Tibial nerve (tissue), 4 donors: ENCODE measurements around the gene PGF. TPM values are rescaled to one million over a fixed set of nuclear protein-coding genes. Genes with fewer than 3 reads are reported as not detected.

Experiments
- DNase-seq, 2 donors: peaks; one replicate each; pipeline ENCODE4 v3.0.0-alpha.2; 2019; ENCODE audit warnings: low spot score in 2 of 2
- H3K27ac ChIP-seq, 4 donors: fragments of 200-600 bp; sonication (generic) in 3 of 4; one replicate each; pipeline ENCODE4 v1.5.1; 2017 to 2019; ENCODE audit warnings: mild to moderate bottlenecking in 1 of 4
- H3K27me3 ChIP-seq, 2 donors: fragments of 200-600 bp; sonication (generic) in 1 of 2; one replicate each; pipeline versions ENCODE4 v1.5.1 to v1.6.0; 2017 to 2019
- H3K36me3 ChIP-seq, 3 donors: fragments of 200-600 bp; sonication (generic); one replicate each; pipeline ENCODE4 v1.5.1; 2018 to 2019
- H3K4me1 ChIP-seq, 4 donors: fragments of 200-600 bp; sonication (generic) in 3 of 4; one replicate each; pipeline ENCODE4 v1.5.1; 2017 to 2019
- H3K4me3 ChIP-seq, 4 donors: fragments of 200-600 bp; sonication (generic) in 3 of 4; one replicate each; pipeline ENCODE4 v1.5.1; 2017 to 2019; ENCODE audit warnings: mild to moderate bottlenecking in 1 of 4, moderate library complexity in 1 of 4
- H3K9me3 ChIP-seq, 4 donors: fragments of 200-600 bp; sonication (generic) in 3 of 4; one replicate each; pipeline ENCODE4 v1.5.1; 2017 to 2019
- EP300 ChIP-seq, 2 donors: sonication (generic); formaldehyde crosslinking; IDR thresholded peaks; one replicate each; pipeline ENCODE4 v1.6.1; 2017; ENCODE audit warnings: antibody characterized with exemption in 2 of 2, mild to moderate bottlenecking in 1 of 2
- POLR2A ChIP-seq, 2 donors: fragments of 450-650 bp; IDR thresholded peaks; one replicate each; pipeline ENCODE4 v1.6.1; 2017; ENCODE audit warnings: antibody characterized with exemption in 2 of 2, mild to moderate bottlenecking in 2 of 2, moderate library complexity in 2 of 2
- WGBS, 2 donors: methylation state at CpG; one replicate each; pipeline ENCODE4 v1.1.5; 2018; 5-methylcytosine and 5-hydroxymethylcytosine counted together
- total RNA-seq, 4 donors: library from RNA; depleted of rRNA; stranded (reverse); fragments of >200 nt; gene quantifications; one replicate each; pipeline ENCODE4 v1.1.0, GENCODE V29; 2016
- TF ChIP-seq, protein P1 (sequence below), 5 experiments: fragments of 200-600 bp in 3 of 5; fragments of 450-650 bp in 2 of 5; sonication (generic) in 3 of 5; IDR thresholded peaks; one replicate each; pipeline ENCODE4 v1.5.1; 2016 to 2019; ENCODE audit warnings: antibody characterized with exemption in 5 of 5, mild to moderate bottlenecking in 3 of 5, moderate library complexity in 2 of 5

The PGF gene
- total RNA-seq, 4 donors from 2014 or later: 13.2 to 39.5 (median 18.0) TPM

DNA sequence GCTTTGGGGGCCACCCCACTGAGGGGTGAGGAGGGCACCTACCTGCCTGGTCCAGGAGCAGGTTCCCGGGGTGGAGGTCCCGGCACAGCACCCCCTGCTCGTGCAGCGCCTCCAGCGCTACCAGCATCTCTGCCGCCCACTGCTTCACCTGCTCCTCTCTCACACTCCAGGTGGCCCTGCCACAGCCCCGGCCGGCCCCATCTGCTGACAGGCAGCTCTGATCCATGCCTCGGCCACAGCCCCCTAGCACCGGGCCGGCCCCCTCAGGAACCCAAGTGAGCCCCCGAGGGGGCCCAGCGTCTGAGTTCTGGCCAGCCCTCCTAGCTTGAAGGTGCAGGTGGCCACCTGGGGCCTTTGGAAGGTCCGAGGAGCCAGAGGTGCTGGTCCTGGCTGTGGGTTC is 45.9 kb downstream of the PGF start:
- Histone ChIP-seq H3K36me3 (peaks cover 0 to 10% (median 0%) of the 10 kb centered on the region in 3 donors), H3K4me1 (peaks cover 0 to 40% (median 15%) of the 10 kb centered on the region in 4 donors), H3K27me3 (no peaks in the 10 kb centered on the region), H3K9me3 (no peaks in the 10 kb centered on the region), H3K27ac (no peak overlapping the region), H3K4me3 (no peak overlapping the region)
- no peak for TF ChIP-seq POLR2A (IDR thresholded peaks at IDR 0.05)
- TF ChIP-seq EP300 (IDR thresholded peaks at IDR 0.05): no peak
- TF ChIP-seq, protein P1, sequence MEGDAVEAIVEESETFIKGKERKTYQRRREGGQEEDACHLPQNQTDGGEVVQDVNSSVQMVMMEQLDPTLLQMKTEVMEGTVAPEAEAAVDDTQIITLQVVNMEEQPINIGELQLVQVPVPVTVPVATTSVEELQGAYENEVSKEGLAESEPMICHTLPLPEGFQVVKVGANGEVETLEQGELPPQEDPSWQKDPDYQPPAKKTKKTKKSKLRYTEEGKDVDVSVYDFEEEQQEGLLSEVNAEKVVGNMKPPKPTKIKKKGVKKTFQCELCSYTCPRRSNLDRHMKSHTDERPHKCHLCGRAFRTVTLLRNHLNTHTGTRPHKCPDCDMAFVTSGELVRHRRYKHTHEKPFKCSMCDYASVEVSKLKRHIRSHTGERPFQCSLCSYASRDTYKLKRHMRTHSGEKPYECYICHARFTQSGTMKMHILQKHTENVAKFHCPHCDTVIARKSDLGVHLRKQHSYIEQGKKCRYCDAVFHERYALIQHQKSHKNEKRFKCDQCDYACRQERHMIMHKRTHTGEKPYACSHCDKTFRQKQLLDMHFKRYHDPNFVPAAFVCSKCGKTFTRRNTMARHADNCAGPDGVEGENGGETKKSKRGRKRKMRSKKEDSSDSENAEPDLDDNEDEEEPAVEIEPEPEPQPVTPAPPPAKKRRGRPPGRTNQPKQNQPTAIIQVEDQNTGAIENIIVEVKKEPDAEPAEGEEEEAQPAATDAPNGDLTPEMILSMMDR (IDR thresholded peaks at IDR 0.05): no peak
- 86 to 87% methylated on average over 14 of the region's 14 CpGs for WGBS, 2 donors
- no peak for DNase-seq

DNA sequence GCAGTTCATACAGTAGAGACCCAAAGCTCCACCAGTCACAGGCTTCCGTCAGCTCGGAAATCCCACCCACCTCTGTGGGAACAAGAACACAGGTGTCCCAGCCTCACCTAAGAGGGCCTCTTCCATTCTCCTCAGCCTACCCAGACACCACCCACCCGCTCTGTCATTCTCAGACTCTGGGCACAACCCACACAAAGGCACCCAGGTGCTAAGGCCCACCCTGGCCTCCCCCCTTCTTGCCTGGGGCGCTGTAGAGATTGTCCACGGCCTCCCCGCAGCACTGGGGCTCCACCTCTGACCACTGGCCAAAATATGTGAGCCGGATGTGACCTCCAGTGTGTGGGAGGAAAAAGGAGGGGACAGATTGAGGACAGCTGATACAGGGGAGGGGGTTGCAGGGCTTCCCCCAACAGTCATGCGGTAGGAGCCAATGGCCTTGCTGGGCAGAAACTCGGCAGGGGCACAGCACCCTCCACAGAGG is 46.5 kb downstream of the PGF start:
- Histone ChIP-seq H3K9me3 (no peaks in the 10 kb centered on the region), H3K4me3 (no peak overlapping the region), H3K4me1 (peaks cover 0 to 34% (median 11%) of the 10 kb centered on the region in 4 donors), H3K27ac (no peak overlapping the region), H3K27me3 (no peaks in the 10 kb centered on the region), H3K36me3 (peaks cover 0 to 16% (median 0%) of the 10 kb centered on the region in 3 donors)
- 46 to 68% methylated on average over 7 to 8 of the region's 9 CpGs for WGBS, 2 donors
- DNase-seq: no peak
- TF ChIP-seq, protein P1 (IDR thresholded peaks at IDR 0.05): no peak
- TF ChIP-seq POLR2A (IDR thresholded peaks at IDR 0.05): no peak
- TF ChIP-seq EP300 (IDR thresholded peaks at IDR 0.05): no peak

DNA sequence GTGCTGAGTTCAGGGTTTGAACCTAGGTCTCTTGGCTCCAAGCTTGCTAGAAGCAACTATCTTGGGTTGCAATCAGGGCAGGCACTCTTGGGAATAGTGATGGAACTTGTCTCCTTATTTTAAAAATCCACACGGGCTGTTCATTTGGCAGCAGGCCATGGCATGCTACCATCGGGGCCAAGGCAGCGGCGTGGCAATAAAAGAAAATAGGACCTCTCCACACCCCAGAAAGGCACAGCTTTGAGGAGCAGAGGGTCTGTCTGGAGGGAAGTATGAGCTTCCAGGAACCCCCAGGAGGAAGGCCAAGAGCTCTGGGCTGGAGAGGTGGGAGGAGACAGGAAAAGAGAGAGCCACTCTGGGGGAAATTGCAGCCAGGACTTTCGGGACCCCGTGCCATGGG is 47.7 kb downstream of the PGF start:
- Histone ChIP-seq H3K9me3 (no peaks in the 10 kb centered on the region), H3K4me3 (no peak overlapping the region), H3K36me3 (peaks cover 0 to 28% (median 0%) of the 10 kb centered on the region in 3 donors), H3K27me3 (no peaks in the 10 kb centered on the region), H3K27ac (no peak overlapping the region), H3K4me1 (peaks cover 0 to 28% (median 7%) of the 10 kb centered on the region in 4 donors)
- TF ChIP-seq POLR2A (IDR thresholded peaks at IDR 0.05) (no peak), EP300 (IDR thresholded peaks at IDR 0.05) (no peak)
- TF ChIP-seq, protein P1 (IDR thresholded peaks at IDR 0.05): no peak
- no peak for DNase-seq
- 34 to 39% methylated on average over 6 of the region's 6 CpGs for WGBS, 2 donors

DNA sequence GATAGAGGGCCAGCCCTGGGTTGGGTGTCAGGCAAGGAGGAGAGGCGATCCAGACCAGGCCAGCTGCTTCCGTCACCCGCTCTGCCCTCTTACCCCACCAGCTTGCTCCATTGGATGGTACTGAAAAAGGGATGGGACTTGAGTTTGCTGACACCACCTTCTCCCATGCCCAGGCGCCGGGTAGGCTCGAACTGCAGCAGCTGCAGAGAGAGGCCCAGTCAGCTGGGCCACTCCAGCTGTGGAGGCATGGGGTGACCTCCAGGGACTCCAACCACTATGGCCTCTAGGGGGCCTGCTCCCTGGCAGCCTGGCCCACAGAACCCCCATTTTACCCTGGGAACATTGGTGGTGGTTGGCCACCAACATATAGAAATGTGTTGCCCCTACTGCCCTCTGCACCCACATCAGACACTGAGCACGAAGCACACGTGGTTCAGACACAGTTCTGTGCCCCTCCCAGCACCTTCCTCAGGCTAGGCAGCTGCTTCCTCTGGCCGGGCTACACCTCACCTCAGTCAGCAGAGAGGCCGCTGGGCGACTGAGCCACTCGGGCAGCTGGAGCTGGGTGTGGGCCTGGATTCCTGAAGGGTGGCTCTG is 48.4 kb downstream of the PGF start:
- 77 to 83% methylated on average over 10 of the region's 12 CpGs for WGBS, 2 donors

More for the DNA sequence above, 48.4 kb downstream of the PGF start:
- H3K4me3 ChIP-seq: no peak overlapping the region
- H3K27ac ChIP-seq: no peak overlapping the region
- no peaks in the 10 kb centered on the region for H3K27me3 ChIP-seq
- TF ChIP-seq, protein P1 (IDR thresholded peaks at IDR 0.05): no peak
- no peak for TF ChIP-seq POLR2A (IDR thresholded peaks at IDR 0.05)
- TF ChIP-seq EP300 (IDR thresholded peaks at IDR 0.05): no peak
- no peaks in the 10 kb centered on the region for H3K9me3 ChIP-seq
- no peak for DNase-seq
- H3K4me1 ChIP-seq: peaks cover 0 to 28% (median 7%) of the 10 kb centered on the region in 4 donors
- peaks cover 0 to 35% (median 6%) of the 10 kb centered on the region in 3 donors for H3K36me3 ChIP-seq
